Measurements from ENCODE around the gene SH3PXD2A. TPM values are rescaled to one million over a fixed set of nuclear protein-coding genes. Genes with fewer than 3 reads are reported as not detected.
"Not testable (repeated sequence)": the region's sequence is repeated elsewhere in the genome, so short reads cannot be mapped to it uniquely, and the experiment has no call there.

The SH3PXD2A gene
- total and polyA plus RNA-seq, 12 donors = 6.9 to 44.9 (median 34.4) TPM

- no peak for TF ChIP-seq CTCF (IDR thresholded peaks at IDR 0.05)
- no peak for DNase-seq
- Histone ChIP-seq H3K27me3 (no peaks in the 10 kb centered on the region), H3K9me3 (no peaks in the 10 kb centered on the region), H3K4me3 (no peak overlapping the region), H3K27ac (no peak overlapping the region), H3K36me3 (peaks cover 0 to 16% (median 0%) of the 10 kb centered on the region in 9 donors), H3K4me1 (peaks cover 9 to 37% (median 20%) of the 10 kb centered on the region in 9 donors)
- WGBS, 2 donors = 89 to 92% methylated on average over 4 of the region's 4 CpGs
- ATAC-seq = no peak
- intact Hi-C loops (cut with DNase I) = no loop called here
Observed at GRCh38 chr10:103734731-103735130, 120.6 kb downstream of the SH3PXD2A start.

- peaks cover 0 to 25% (median 5%) of the 10 kb centered on the region in 9 donors for H3K4me1 ChIP-seq
- peaks cover 0 to 16% (median 0%) of the 10 kb centered on the region in 9 donors for H3K36me3 ChIP-seq
- no peak overlapping the region for H3K4me3 ChIP-seq
- no peaks in the 10 kb centered on the region for H3K27me3 ChIP-seq
- intact Hi-C loops (cut with DNase I) = no loop called here
- 69 to 76% methylated on average over 6 of the region's 6 CpGs for WGBS, 2 donors
- no peaks in the 10 kb centered on the region for H3K9me3 ChIP-seq
- DNase-seq (no peak), ATAC-seq (peak in 1 of 8 donors; percentile 43)
- no peak overlapping the region for H3K27ac ChIP-seq
- TF ChIP-seq CTCF (IDR thresholded peaks at IDR 0.05) = no peak
Observed at GRCh38 chr10:103733045-103733419, 122.3 kb downstream of the SH3PXD2A start.

DNA sequence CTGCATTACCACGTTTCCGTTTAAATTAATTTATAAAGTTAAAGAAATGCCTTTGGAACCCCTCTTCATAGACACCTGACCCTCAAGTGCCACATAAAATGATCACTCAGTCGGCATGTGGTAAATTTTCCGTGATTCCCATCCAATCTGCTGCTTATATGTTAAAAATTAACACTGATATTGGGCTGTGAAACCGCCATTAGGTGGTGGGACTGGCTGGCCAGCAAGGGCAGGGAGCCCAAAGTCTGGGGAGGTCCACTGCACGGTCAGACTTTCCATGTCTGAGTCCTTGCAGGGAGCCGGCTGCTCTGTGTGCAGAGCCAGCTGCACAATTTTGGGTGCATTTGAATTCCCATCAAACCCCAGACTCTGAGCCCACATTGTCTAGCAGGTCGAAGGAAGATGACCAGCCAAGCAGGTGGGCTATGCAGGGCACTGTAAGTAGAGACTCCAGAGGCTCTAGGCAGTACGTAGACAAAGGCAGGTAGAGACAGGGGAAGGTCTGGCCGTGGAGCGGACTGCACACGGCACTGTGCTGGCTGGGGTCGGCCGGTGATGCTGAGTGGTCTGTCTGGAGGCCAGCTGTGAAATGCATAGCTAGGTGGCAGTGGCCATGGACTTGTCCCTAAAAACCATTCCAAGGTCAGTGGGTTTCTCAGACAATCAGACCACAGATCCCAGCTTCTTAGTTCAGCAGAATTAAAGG is 122.9 kb downstream of the SH3PXD2A start:
- no peak for ATAC-seq
- H3K36me3 ChIP-seq = peaks cover 0 to 16% (median 0%) of the 10 kb centered on the region in 9 donors
- TF ChIP-seq CTCF (IDR thresholded peaks at IDR 0.05) = no peak
- no peak overlapping the region for H3K27ac ChIP-seq
- intact Hi-C loops (cut with DNase I) = no loop called here
- 90 to 92% methylated on average over 14 of the region's 14 CpGs for WGBS, 2 donors
- H3K4me3 ChIP-seq = no peak overlapping the region
- H3K27me3 ChIP-seq = no peaks in the 10 kb centered on the region
- H3K9me3 ChIP-seq = no peaks in the 10 kb centered on the region
- DNase-seq = no peak
- peaks cover 0 to 28% (median 9%) of the 10 kb centered on the region in 9 donors for H3K4me1 ChIP-seq

GRCh38 chr10:103731609-103732270 is 123.6 kb downstream of the SH3PXD2A start:
- no peak for TF ChIP-seq CTCF (IDR thresholded peaks at IDR 0.05)
- WGBS, 2 donors = 73 to 78% methylated on average over 3 of the region's 3 CpGs
- DNase-seq = no peak
- H3K36me3 ChIP-seq = peaks cover 0 to 16% (median 0%) of the 10 kb centered on the region in 9 donors
- no peak for ATAC-seq
- intact Hi-C loops (cut with DNase I) = no loop called here
- H3K4me1 ChIP-seq = peaks cover 0 to 35% (median 13%) of the 10 kb centered on the region in 9 donors
- no peak overlapping the region for H3K4me3 ChIP-seq
- no peaks in the 10 kb centered on the region for H3K27me3 ChIP-seq
- H3K9me3 ChIP-seq = no peaks in the 10 kb centered on the region
- no peak overlapping the region for H3K27ac ChIP-seq

DNA sequence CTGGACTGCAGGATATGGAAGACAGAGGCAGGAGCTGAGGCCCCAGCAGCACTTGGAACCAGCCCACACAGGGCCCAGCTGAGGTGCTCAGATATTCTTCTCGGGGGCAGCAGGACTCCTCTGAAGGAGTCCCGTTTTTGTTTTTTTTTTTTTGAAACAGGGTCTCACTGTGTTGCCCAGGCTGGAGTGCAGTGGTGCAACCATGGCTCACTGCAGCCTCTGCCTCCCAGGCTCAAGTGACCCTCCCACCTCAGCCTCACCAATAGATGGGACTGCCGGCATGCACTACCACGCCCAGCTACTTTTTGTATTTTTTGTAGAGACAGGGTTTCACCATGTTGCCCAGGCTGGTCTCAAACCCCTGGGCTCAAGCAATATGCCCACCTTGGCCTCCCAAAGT is 124.3 kb downstream of the SH3PXD2A start:
- ATAC-seq; H3K27me3 ChIP-seq; intact Hi-C loops (cut with DNase I); H3K27ac ChIP-seq; H3K4me3 ChIP-seq; H3K9me3 ChIP-seq; DNase-seq: not testable (repeated sequence)
- 88% methylated on average over 4 of the region's 4 CpGs for WGBS, 2 donors
- peaks cover 0 to 16% (median 0%) of the 10 kb centered on the region in 9 donors for H3K36me3 ChIP-seq
- H3K4me1 ChIP-seq = peaks cover 0 to 41% (median 13%) of the 10 kb centered on the region in 9 donors

All from heart right ventricle (tissue), 16 donors.